ENCODE measurements around the gene CPNE6. TPM values are rescaled to one million over a fixed set of nuclear protein-coding genes. Genes with fewer than 3 reads are reported as not detected.
A peak's percentile ranks its signal among the peaks of the same experiment; 100 is the strongest.

The CPNE6 gene
- total and polyA plus RNA-seq, 2 of the 13 experiments (the other 11 are each of a cell fraction or from before 2014, with no cell fraction given): not detected

DNA sequence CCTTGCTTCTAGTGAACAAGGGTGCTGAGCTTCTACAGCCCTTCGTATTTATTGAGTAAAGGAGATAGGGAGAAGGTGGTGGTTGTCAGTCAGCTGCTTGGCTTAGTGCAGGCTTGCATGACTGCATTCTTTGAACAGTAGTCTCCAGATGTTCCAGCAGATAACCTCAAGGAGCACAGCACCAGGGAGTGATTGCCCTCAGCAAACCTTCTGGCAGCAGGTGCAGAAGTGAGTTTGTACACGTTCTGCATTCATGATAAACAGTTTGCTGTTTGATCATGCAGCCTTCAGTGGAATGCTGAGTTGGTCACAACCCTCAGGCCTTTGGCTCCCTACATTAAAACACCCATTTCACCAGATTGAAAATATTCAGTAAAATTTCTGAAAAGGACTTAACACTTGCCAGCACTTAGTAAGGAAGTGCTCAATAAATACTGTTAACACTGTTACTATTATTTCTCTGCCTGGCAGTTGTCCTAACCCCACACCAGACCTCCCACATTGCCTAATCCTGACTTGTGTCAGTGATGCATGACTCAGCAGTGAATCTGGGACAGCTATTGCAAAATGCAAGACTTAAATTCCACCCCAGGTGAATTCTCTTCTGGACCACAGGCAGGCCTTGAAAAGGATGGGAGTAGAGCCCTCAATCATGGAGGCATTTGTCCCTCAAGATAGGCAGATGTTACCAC, 38.5 kb upstream of the CPNE6 start (continued):
- TF ChIP-seq ZSCAN21 (CRISPR knock-in tag; IDR thresholded peaks at IDR 0.05; ENCODE audit: borderline replicate concordance): peak; percentile 83; the same call in 1 of the 2 replicates
- TF ChIP-seq IKZF1 (IDR thresholded peaks at IDR 0.05): no peak
- no peak for TF ChIP-seq ZNF709 (CRISPR knock-in tag; IDR thresholded peaks at IDR 0.05)
- 0 out of 2 replicates have a peak, but pooled peaks have one; percentile 10 for TF ChIP-seq ZNF879 (CRISPR knock-in tag; IDR thresholded peaks at IDR 0.05)
- TF ChIP-seq, protein P1, sequence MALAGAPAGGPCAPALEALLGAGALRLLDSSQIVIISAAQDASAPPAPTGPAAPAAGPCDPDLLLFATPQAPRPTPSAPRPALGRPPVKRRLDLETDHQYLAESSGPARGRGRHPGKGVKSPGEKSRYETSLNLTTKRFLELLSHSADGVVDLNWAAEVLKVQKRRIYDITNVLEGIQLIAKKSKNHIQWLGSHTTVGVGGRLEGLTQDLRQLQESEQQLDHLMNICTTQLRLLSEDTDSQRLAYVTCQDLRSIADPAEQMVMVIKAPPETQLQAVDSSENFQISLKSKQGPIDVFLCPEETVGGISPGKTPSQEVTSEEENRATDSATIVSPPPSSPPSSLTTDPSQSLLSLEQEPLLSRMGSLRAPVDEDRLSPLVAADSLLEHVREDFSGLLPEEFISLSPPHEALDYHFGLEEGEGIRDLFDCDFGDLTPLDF (CRISPR knock-in tag; IDR thresholded peaks at IDR 0.05): no peak
- TF ChIP-seq, protein P2, sequence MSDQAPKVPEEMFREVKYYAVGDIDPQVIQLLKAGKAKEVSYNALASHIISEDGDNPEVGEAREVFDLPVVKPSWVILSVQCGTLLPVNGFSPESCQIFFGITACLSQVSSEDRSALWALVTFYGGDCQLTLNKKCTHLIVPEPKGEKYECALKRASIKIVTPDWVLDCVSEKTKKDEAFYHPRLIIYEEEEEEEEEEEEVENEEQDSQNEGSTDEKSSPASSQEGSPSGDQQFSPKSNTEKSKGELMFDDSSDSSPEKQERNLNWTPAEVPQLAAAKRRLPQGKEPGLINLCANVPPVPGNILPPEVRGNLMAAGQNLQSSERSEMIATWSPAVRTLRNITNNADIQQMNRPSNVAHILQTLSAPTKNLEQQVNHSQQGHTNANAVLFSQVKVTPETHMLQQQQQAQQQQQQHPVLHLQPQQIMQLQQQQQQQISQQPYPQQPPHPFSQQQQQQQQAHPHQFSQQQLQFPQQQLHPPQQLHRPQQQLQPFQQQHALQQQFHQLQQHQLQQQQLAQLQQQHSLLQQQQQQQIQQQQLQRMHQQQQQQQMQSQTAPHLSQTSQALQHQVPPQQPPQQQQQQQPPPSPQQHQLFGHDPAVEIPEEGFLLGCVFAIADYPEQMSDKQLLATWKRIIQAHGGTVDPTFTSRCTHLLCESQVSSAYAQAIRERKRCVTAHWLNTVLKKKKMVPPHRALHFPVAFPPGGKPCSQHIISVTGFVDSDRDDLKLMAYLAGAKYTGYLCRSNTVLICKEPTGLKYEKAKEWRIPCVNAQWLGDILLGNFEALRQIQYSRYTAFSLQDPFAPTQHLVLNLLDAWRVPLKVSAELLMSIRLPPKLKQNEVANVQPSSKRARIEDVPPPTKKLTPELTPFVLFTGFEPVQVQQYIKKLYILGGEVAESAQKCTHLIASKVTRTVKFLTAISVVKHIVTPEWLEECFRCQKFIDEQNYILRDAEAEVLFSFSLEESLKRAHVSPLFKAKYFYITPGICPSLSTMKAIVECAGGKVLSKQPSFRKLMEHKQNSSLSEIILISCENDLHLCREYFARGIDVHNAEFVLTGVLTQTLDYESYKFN (CRISPR knock-in tag; conservative IDR thresholded peaks at IDR 0.05): peak; percentile 55
- TF ChIP-seq, protein P3, sequence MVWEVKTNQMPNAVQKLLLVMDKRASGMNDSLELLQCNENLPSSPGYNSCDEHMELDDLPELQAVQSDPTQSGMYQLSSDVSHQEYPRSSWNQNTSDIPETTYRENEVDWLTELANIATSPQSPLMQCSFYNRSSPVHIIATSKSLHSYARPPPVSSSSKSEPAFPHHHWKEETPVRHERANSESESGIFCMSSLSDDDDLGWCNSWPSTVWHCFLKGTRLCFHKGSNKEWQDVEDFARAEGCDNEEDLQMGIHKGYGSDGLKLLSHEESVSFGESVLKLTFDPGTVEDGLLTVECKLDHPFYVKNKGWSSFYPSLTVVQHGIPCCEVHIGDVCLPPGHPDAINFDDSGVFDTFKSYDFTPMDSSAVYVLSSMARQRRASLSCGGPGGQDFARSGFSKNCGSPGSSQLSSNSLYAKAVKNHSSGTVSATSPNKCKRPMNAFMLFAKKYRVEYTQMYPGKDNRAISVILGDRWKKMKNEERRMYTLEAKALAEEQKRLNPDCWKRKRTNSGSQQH (CRISPR knock-in tag; IDR thresholded peaks at IDR 0.05; ENCODE audit: low read depth): peak; percentile 61; the same call in 1 of the 2 replicates
- no peak for TF ChIP-seq SP5 (CRISPR knock-in tag; IDR thresholded peaks at IDR 0.05; ENCODE audit: borderline replicate concordance, low read depth)
- TF ChIP-seq YY1 (IDR thresholded peaks at IDR 0.05; ENCODE audit: insufficient read depth, insufficient replicate concordance, low read depth, low read length): no peak
- TF ChIP-seq NFKB2 (CRISPR knock-in tag; IDR thresholded peaks at IDR 0.05; ENCODE audit: borderline replicate concordance): no peak
- no peak for TF ChIP-seq ZNF530 (CRISPR knock-in tag; IDR thresholded peaks at IDR 0.05; ENCODE audit: low read depth)
- no peak for TF ChIP-seq SAFB2 (CRISPR knock-in tag; IDR thresholded peaks at IDR 0.05; ENCODE audit: borderline replicate concordance, low read depth)
- TF ChIP-seq, protein P4, sequence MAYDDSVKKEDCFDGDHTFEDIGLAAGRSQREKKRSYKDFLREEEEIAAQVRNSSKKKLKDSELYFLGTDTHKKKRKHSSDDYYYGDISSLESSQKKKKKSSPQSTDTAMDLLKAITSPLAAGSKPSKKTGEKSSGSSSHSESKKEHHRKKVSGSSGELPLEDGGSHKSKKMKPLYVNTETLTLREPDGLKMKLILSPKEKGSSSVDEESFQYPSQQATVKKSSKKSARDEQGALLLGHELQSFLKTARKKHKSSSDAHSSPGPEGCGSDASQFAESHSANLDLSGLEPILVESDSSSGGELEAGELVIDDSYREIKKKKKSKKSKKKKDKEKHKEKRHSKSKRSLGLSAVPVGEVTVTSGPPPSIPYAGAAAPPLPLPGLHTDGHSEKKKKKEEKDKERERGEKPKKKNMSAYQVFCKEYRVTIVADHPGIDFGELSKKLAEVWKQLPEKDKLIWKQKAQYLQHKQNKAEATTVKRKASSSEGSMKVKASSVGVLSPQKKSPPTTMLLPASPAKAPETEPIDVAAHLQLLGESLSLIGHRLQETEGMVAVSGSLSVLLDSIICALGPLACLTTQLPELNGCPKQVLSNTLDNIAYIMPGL (CRISPR knock-in tag; IDR thresholded peaks at IDR 0.05; ENCODE audit: borderline replicate concordance in 1 of 2, low read depth in 1 of 2): peak in 1 of 2 experiments; percentile 49; a peak in 1 of 4 replicates
- TF ChIP-seq TBP (CRISPR knock-in tag; IDR thresholded peaks at IDR 0.05): no peak
- no peak for TF ChIP-seq KLF12 (CRISPR knock-in tag; IDR thresholded peaks at IDR 0.05; ENCODE audit: borderline replicate concordance)
- TF ChIP-seq, protein P5, sequence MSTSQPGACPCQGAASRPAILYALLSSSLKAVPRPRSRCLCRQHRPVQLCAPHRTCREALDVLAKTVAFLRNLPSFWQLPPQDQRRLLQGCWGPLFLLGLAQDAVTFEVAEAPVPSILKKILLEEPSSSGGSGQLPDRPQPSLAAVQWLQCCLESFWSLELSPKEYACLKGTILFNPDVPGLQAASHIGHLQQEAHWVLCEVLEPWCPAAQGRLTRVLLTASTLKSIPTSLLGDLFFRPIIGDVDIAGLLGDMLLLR (CRISPR knock-in tag; IDR thresholded peaks at IDR 0.05): no peak; the same call in 1 of the 2 replicates

All from HepG2 (cell line).